ENCODE measurements around the gene MIR17HG.

MIR17HG gene

DNA sequence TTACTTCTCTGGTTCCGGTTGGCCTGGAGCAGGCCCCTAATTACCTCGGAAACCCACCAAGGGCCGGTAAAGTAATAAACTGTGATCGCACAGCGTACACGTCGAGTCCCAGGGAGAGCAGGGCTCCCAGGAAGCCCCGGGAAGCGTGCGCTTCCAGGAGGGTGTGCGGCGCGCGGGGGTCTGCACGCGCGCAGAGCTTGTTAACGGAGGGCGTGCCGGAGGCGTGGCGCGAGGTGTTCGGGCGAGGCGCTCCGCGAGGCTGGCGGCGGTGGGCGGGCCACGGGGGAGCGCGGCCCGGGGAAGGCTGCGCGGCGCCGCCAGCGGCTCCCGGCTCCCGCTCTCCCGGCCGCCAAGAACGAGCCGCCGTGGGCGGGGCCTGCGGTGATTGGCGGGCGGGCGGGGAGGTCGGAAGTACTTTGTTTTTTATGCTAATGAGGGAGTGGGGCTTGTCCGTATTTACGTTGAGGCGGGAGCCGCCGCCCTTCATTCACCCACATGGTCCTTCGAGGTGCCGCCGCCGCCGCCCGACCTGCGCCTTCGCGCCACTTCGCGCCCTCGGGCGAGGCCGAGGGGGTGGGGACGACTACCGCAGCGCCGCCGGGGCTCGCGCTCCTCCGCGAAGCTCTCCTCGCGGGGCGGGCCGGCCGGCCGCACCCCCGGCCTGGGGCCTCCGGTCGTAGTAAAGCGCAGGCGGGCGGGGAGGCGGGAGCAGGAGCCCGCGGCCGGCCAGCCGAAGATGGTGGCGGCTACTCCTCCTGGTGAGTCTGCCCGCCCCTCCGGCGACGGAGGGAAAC, at the start of gene MIR17HG:
TSS of gene MIR17HG (plus strand) at position 486 of the 794 bp plus-strand sequence.
- peak; percentile 92 for DNase-seq (ENCODE audit: low spot score)
- TF ChIP-seq, protein P1, sequence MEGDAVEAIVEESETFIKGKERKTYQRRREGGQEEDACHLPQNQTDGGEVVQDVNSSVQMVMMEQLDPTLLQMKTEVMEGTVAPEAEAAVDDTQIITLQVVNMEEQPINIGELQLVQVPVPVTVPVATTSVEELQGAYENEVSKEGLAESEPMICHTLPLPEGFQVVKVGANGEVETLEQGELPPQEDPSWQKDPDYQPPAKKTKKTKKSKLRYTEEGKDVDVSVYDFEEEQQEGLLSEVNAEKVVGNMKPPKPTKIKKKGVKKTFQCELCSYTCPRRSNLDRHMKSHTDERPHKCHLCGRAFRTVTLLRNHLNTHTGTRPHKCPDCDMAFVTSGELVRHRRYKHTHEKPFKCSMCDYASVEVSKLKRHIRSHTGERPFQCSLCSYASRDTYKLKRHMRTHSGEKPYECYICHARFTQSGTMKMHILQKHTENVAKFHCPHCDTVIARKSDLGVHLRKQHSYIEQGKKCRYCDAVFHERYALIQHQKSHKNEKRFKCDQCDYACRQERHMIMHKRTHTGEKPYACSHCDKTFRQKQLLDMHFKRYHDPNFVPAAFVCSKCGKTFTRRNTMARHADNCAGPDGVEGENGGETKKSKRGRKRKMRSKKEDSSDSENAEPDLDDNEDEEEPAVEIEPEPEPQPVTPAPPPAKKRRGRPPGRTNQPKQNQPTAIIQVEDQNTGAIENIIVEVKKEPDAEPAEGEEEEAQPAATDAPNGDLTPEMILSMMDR (IDR thresholded peaks at IDR 0.05; ENCODE audit: extremely low read depth, insufficient read depth, missing control alignments), result no peak
- in situ Hi-C loops (cut with MboI; ENCODE audit: low pct_unique_long_range_greater_than_20kb, low sequenced_read_pairs, unreplicated experiment), result no loop called here

DNA sequence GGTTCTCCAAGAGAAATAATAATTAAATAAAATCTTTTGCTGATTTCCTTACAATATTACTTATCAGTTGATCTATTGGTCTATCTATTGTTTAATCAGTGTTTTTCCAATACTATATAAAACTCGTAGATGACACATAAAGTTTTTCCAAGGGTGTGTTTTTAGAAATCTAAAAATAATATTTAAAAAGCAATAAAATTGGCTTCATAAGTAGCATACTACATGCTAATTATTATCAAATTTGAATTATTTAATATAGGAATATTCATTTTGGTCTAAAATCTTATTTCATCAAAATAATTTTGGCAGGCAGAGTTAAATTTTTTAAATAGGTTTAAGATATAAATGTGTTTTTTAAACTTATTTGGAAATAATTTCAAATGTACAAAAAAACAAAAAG, 49.4 kb upstream of the MIR17HG start:
- DNase-seq (ENCODE audit: low spot score), result no peak
- in situ Hi-C loops (cut with MboI; ENCODE audit: low pct_unique_long_range_greater_than_20kb, low sequenced_read_pairs, unreplicated experiment), result no loop called here
- TF ChIP-seq, protein P1 (IDR thresholded peaks at IDR 0.05; ENCODE audit: extremely low read depth, insufficient read depth, missing control alignments), result no peak

DNA sequence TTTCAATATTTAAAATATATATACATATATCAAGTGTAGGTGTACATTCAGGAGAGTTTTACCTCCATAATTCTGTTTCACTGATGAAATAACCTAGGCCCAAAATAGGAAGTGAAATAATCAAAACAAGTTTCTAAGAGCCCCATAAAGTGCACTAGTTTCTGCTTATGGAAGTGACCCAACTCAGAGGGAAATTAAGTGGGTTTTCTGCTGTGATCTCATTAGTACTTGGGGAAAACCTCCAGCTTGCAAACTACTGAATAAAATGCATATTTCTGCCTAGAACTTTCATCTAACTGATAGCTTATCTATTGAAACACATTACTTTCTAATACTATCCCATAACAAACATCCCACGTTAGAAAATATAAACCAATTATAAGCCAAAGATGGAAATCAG, 45.4 kb upstream of the MIR17HG start:
- in situ Hi-C loops (cut with MboI; ENCODE audit: low pct_unique_long_range_greater_than_20kb, low sequenced_read_pairs, unreplicated experiment), result no loop called here
- peak; percentile 42 for DNase-seq (ENCODE audit: low spot score)

DNA sequence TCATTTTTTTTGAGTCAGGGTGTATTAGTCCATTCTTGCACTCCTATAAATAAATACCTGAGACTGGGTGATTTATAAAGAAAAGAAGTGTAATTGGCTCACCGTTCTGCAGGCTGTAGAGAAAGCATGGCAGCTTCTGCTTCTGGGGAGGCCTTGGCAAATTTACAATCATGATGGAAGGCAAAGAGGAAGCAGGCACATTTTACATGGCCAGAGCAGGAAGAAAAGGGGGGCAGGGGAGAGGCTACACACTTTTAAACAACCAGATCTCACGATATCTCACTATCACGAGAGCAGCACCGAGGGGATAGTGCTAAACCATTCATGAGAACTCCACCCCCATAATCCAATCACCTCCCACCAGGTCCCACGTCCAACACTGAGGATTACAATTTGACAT, 44.5 kb upstream of the MIR17HG start:
- in situ Hi-C loops (cut with MboI; ENCODE audit: low pct_unique_long_range_greater_than_20kb, low sequenced_read_pairs, unreplicated experiment), result no loop called here
- DNase-seq (ENCODE audit: low spot score), result no peak
- TF ChIP-seq, protein P1 (IDR thresholded peaks at IDR 0.05; ENCODE audit: extremely low read depth, insufficient read depth, missing control alignments), result no peak

More for the DNA sequence above, 45.4 kb upstream of the MIR17HG start:
- TF ChIP-seq, protein P1 (IDR thresholded peaks at IDR 0.05; ENCODE audit: extremely low read depth, insufficient read depth, missing control alignments), result no peak

DNA sequence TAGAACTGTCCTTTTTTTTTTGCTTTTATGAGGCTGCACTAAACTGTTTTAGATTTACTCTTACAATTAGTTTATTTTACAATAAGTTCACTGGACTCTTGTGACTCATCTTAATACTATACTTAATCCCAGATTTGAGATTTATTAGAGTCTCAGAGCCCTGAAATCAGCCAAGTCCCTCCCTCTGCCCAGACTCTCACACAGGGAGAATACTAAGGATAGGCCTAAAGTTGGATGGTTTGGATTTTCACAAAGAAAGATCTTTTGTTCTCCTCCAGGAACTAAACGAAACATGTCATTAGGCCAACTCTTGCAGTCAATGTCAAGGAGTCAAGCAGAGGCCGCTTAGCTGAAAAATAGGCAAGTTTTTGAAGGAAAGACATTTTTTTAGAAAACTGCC, 42.7 kb upstream of the MIR17HG start:
- in situ Hi-C loops (cut with MboI; ENCODE audit: low pct_unique_long_range_greater_than_20kb, low sequenced_read_pairs, unreplicated experiment), result no loop called here
- DNase-seq (ENCODE audit: low spot score), result no peak
- TF ChIP-seq, protein P1 (IDR thresholded peaks at IDR 0.05; ENCODE audit: extremely low read depth, insufficient read depth, missing control alignments), result no peak

DNA sequence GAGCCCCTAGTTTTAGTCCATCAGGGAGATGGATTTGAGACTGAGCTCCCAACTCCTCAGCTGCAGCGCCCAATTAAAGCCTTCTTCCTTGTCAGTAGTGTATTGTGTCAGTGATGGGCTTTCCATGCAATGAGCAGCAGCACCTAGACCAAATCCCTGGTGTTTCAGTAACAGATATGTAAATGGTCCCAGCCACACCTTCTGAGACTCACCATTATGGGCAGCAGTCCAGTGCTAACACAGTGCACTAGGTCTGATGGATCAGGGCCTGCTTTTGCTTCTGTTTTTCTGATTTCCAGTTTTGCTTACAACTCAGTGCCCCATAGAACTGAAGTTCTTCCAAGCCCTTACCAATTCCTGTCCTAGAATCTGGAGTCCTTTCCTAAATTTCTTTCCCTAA, 41.8 kb upstream of the MIR17HG start:
- in situ Hi-C loops (cut with MboI; ENCODE audit: low pct_unique_long_range_greater_than_20kb, low sequenced_read_pairs, unreplicated experiment), result no loop called here
- no peak for DNase-seq (ENCODE audit: low spot score)
- TF ChIP-seq, protein P1 (IDR thresholded peaks at IDR 0.05; ENCODE audit: extremely low read depth, insufficient read depth, missing control alignments), result no peak

Data from GM13977 (cell line).